Endodermal cell (in vitro differentiated cells): ENCODE measurements around the gene GAL3ST2. TPM values are rescaled to one million over a fixed set of nuclear protein-coding genes. Genes with fewer than 3 reads are reported as not detected.
A peak's percentile ranks its signal among the peaks of the same experiment; 100 is the strongest.

ENCODE experiments used
- DNase-seq: peaks from one replicate; pipeline ENCODE4 v3.0.0-alpha.2; 2017
- H3K27ac ChIP-seq: 2 replicates; pipeline ENCODE4 v1.5.1; 2013; ENCODE audit warnings: mild to moderate bottlenecking, low read depth, low read length, moderate library complexity
- H3K27me3 ChIP-seq: 2 replicates; pipeline ENCODE4 v1.6.1; 2013; ENCODE audit warnings: mild to moderate bottlenecking, low read length, moderate library complexity; ENCODE audit not compliant: insufficient read depth, control insufficient read depth, poor library complexity, severe bottlenecking
- H3K36me3 ChIP-seq: 2 replicates; pipeline ENCODE4 v1.7.0; 2013; ENCODE audit warnings: mild to moderate bottlenecking, low read length, moderate library complexity; ENCODE audit not compliant: control insufficient read depth, insufficient read depth
- H3K4me1 ChIP-seq: one replicate; pipeline ENCODE4 v1.7.0; 2013; ENCODE audit warnings: low read length; ENCODE audit not compliant: control insufficient read depth, insufficient read depth
- H3K4me3 ChIP-seq: 2 replicates; pipeline ENCODE4 v1.5.1; 2013; ENCODE audit warnings: mild to moderate bottlenecking, low read length, moderate library complexity
- H3K9ac ChIP-seq: 2 replicates; pipeline ENCODE4 v1.6.1; 2013; ENCODE audit warnings: mild to moderate bottlenecking, low read length, moderate library complexity; ENCODE audit not compliant: poor library complexity, severe bottlenecking; ENCODE audit errors: extremely low read depth
- H3K9me3 ChIP-seq: 2 replicates; pipeline ENCODE4 v1.6.1; 2013; ENCODE audit warnings: mild to moderate bottlenecking, low read length, moderate library complexity; ENCODE audit not compliant: control insufficient read depth
- H3K27ac Mint-ChIP-seq: 2 replicates; pipeline ENCODE4 v1.8.0; 2020; ENCODE audit warnings: mixed read lengths
- H3K27me3 Mint-ChIP-seq: 2 replicates; pipeline ENCODE4 v1.8.0; 2021; ENCODE audit warnings: mild to moderate bottlenecking, mixed read lengths; ENCODE audit not compliant: insufficient read depth
- H3K36me3 Mint-ChIP-seq: 2 replicates; pipeline ENCODE4 v1.8.0; 2020; ENCODE audit warnings: low read depth, mixed read lengths
- H3K4me1 Mint-ChIP-seq: 2 replicates; pipeline ENCODE4 v1.8.0; 2020; ENCODE audit warnings: mixed read lengths
- H3K4me3 Mint-ChIP-seq: 2 replicates; pipeline ENCODE4 v1.8.0; 2020; ENCODE audit warnings: mild to moderate bottlenecking, moderate library complexity, mixed read lengths
- H3K9me3 Mint-ChIP-seq: 2 replicates; pipeline ENCODE4 v1.8.0; 2020; ENCODE audit warnings: mild to moderate bottlenecking, mixed read lengths
- WGBS, 2 experiments: methylation state at CpG; one replicate each; pipeline versions ENCODE4 v1.1.5 to v1.1.7; 2013; ENCODE audit warnings: missing lambda C conversion rate in 2 of 2, mixed read lengths in 1 of 2; ENCODE audit not compliant: insufficient coverage in 1 of 2, insufficient read length in 1 of 2; 5-methylcytosine and 5-hydroxymethylcytosine counted together
- total RNA-seq, 2 donors: library from RNA; stranded (reverse); fragmentation: NEBNext Ultra II Directional in 1 of 2; extraction: Animal tissue kit (Norgen Biotek cat#: 25700) in 1 of 2; gene quantifications; 2 replicates in 1 of 2; 3 replicates in 1 of 2; pipeline ENCODE4 v1.2.1, GENCODE V29; 2021
- TF ChIP-seq, protein P1 (sequence below): fragments of 200-600 bp; sonication (generic); conservative IDR thresholded peaks from 2 replicates; pipeline ENCODE4 v1.5.0; 2021; ENCODE audit warnings: antibody characterized with exemption, mild to moderate bottlenecking

GAL3ST2 gene
- total RNA-seq, 2 donors from 2014 or later: 0.57 to 0.91 TPM

- no peak overlapping the region for H3K27ac ChIP-seq
- Mint-ChIP-seq H3K4me1 (no peaks in the 10 kb centered on the region), H3K4me3 (no peak overlapping the region), H3K36me3 (no peaks in the 10 kb centered on the region), H3K27ac (no peak overlapping the region), H3K27me3 (peaks cover 20% of the 10 kb centered on the region), H3K9me3 (no peaks in the 10 kb centered on the region)
- peak; percentile 53 for DNase-seq
- H3K9me3 ChIP-seq: no peaks in the 10 kb centered on the region
- H3K4me1 ChIP-seq: no peaks in the 10 kb centered on the region
- H3K4me3 ChIP-seq: no peak overlapping the region
- no peaks in the 10 kb centered on the region for H3K36me3 ChIP-seq
- TF ChIP-seq, protein P1, sequence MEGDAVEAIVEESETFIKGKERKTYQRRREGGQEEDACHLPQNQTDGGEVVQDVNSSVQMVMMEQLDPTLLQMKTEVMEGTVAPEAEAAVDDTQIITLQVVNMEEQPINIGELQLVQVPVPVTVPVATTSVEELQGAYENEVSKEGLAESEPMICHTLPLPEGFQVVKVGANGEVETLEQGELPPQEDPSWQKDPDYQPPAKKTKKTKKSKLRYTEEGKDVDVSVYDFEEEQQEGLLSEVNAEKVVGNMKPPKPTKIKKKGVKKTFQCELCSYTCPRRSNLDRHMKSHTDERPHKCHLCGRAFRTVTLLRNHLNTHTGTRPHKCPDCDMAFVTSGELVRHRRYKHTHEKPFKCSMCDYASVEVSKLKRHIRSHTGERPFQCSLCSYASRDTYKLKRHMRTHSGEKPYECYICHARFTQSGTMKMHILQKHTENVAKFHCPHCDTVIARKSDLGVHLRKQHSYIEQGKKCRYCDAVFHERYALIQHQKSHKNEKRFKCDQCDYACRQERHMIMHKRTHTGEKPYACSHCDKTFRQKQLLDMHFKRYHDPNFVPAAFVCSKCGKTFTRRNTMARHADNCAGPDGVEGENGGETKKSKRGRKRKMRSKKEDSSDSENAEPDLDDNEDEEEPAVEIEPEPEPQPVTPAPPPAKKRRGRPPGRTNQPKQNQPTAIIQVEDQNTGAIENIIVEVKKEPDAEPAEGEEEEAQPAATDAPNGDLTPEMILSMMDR: no peak
- no peak overlapping the region for H3K9ac ChIP-seq
- 86 to 91% methylated on average over 7 to 15 of the region's 16 CpGs for WGBS, 2 experiments
- H3K27me3 ChIP-seq: peaks cover 8% of the 10 kb centered on the region
Observed at GRCh38 chr2:241849616-241850543, 73.3 kb downstream of the GAL3ST2 start.

- no peak overlapping the region for H3K27ac Mint-ChIP-seq
- Histone ChIP-seq H3K27me3 (no peaks in the 10 kb centered on the region), H3K9ac (no peak overlapping the region)
Observed at GRCh38 chr2:241850544-241851324, 74.1 kb downstream of the GAL3ST2 start.

More at GRCh38 chr2:241850544-241851324, 74.1 kb downstream of the GAL3ST2 start:
- peaks cover 12% of the 10 kb centered on the region for H3K27me3 Mint-ChIP-seq
- peak; percentile 50 for DNase-seq
- Histone ChIP-seq H3K27ac (no peak overlapping the region), H3K4me3 (no peak overlapping the region), H3K9me3 (no peaks in the 10 kb centered on the region), H3K36me3 (no peaks in the 10 kb centered on the region), H3K4me1 (no peaks in the 10 kb centered on the region)
- H3K36me3 Mint-ChIP-seq: no peaks in the 10 kb centered on the region
- H3K4me3 Mint-ChIP-seq: no peak overlapping the region
- no peaks in the 10 kb centered on the region for H3K9me3 Mint-ChIP-seq
- no peaks in the 10 kb centered on the region for H3K4me1 Mint-ChIP-seq
- 92 to 98% methylated on average over 18 to 27 of the region's 27 CpGs for WGBS, 2 experiments
- TF ChIP-seq, protein P1: no peak
